ENCODE measurements around the gene GGNBP2.

DNA sequence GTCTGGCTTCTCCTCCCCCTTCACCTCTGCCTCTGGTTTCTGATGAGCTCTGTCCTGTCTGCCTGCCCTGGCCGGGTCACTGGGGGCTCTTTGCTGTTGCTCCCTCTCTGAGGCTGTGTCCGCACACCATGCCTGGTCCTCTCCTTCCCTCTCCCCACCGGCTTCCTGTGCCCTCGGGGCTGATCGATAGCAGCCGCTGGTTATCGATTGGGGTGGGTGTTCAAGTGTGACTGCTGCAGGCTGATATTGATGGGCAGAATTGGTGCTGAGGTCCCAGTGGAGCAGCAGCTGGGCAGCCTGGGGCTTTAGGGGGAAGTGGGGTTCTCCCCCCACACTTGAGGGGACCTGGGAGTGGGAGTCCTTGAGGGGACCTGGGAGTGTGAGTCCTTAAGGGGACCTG is 73.1 kb downstream of the GGNBP2 start:
- TF ChIP-seq, protein P1, sequence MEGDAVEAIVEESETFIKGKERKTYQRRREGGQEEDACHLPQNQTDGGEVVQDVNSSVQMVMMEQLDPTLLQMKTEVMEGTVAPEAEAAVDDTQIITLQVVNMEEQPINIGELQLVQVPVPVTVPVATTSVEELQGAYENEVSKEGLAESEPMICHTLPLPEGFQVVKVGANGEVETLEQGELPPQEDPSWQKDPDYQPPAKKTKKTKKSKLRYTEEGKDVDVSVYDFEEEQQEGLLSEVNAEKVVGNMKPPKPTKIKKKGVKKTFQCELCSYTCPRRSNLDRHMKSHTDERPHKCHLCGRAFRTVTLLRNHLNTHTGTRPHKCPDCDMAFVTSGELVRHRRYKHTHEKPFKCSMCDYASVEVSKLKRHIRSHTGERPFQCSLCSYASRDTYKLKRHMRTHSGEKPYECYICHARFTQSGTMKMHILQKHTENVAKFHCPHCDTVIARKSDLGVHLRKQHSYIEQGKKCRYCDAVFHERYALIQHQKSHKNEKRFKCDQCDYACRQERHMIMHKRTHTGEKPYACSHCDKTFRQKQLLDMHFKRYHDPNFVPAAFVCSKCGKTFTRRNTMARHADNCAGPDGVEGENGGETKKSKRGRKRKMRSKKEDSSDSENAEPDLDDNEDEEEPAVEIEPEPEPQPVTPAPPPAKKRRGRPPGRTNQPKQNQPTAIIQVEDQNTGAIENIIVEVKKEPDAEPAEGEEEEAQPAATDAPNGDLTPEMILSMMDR (IDR thresholded peaks at IDR 0.05): no peak
- TF ChIP-seq POLR2AphosphoS5 (IDR thresholded peaks at IDR 0.05) (no peak), POLR2A (IDR thresholded peaks at IDR 0.05) (no peak), EP300 (IDR thresholded peaks at IDR 0.05; ENCODE audit: low read depth) (no peak)

Data from transverse colon (tissue), 4 donors.